ENCODE measurements around the gene UGT1A7.
"Not testable (repeated sequence)": the region's sequence is repeated elsewhere in the genome, so short reads cannot be mapped to it uniquely, and the experiment has no call there.

Gene UGT1A7

GRCh38 chr2:233743464-233744259 lies 62.0 kb downstream of the UGT1A7 start:
- no peak overlapping the region for H3K4me3 ChIP-seq (ENCODE audit: low read length)
- DNase-seq (ENCODE audit: low read depth) = no peak
- TF ChIP-seq CTCF (conservative IDR thresholded peaks at IDR 0.05; ENCODE audit: low read depth, low read length) = no peak

- no peak overlapping the region for H3K4me3 ChIP-seq (ENCODE audit: low read length)
- no peak for DNase-seq (ENCODE audit: low read depth)
- no peak for TF ChIP-seq CTCF (conservative IDR thresholded peaks at IDR 0.05; ENCODE audit: low read depth, low read length)
These were observed 63.5 kb downstream of the UGT1A7 start for GRCh38 chr2:233745073-233745755.

- H3K4me3 ChIP-seq (ENCODE audit: low read length); DNase-seq (ENCODE audit: low read depth): not testable (repeated sequence)
These were observed 64.1 kb downstream of the UGT1A7 start for GRCh38 chr2:233745838-233746237.

GRCh38 chr2:233746475-233747282 lies 65.0 kb downstream of the UGT1A7 start:
- TF ChIP-seq CTCF (conservative IDR thresholded peaks at IDR 0.05; ENCODE audit: low read depth, low read length) = no peak
- peak; percentile 34 for DNase-seq (ENCODE audit: low read depth)
- no peak overlapping the region for H3K4me3 ChIP-seq (ENCODE audit: low read length)

- no peak overlapping the region for H3K4me3 ChIP-seq (ENCODE audit: low read length)
- no peak for DNase-seq (ENCODE audit: low read depth)
- no peak for TF ChIP-seq CTCF (conservative IDR thresholded peaks at IDR 0.05; ENCODE audit: low read depth, low read length)
These were observed 65.5 kb downstream of the UGT1A7 start for GRCh38 chr2:233747283-233747544.

- DNase-seq (ENCODE audit: low read depth); H3K4me3 ChIP-seq (ENCODE audit: low read length): not testable (repeated sequence)
These were observed 69.0 kb downstream of the UGT1A7 start for GRCh38 chr2:233750689-233751088.

GRCh38 chr2:233751212-233752009 lies 69.7 kb downstream of the UGT1A7 start:
- H3K4me3 ChIP-seq (ENCODE audit: low read length); DNase-seq (ENCODE audit: low read depth): not testable (repeated sequence)

- no peak overlapping the region for H3K4me3 ChIP-seq (ENCODE audit: low read length)
- TF ChIP-seq CTCF (conservative IDR thresholded peaks at IDR 0.05; ENCODE audit: low read depth, low read length) = no peak
- no peak for DNase-seq (ENCODE audit: low read depth)
These were observed 73.3 kb downstream of the UGT1A7 start for GRCh38 chr2:233754872-233755611.

Measured in retinal pigment epithelial cell (primary cell).